ENCODE results near the gene ADCY10.
"Not testable (repeated sequence)": the region's sequence is repeated elsewhere in the genome, so short reads cannot be mapped to it uniquely, and the experiment has no call there.

ADCY10 gene

GRCh38 chr1:167863921-167864279 lies 50.0 kb downstream of the ADCY10 start:
- Histone ChIP-seq H3K9ac (ENCODE audit: low read depth, low read length) (no peak overlapping the region), H3K27ac (ENCODE audit: low read length) (no peak overlapping the region), H3K36me3 (ENCODE audit: insufficient read depth, low read depth, low read length) (no peaks in the 10 kb centered on the region), H3K27me3 (ENCODE audit: insufficient read depth, low read length) (no peaks in the 10 kb centered on the region), H3K9me3 (ENCODE audit: insufficient read depth, low read depth, low read length) (peaks cover 3% of the 10 kb centered on the region; the same call in 1 of the 2 replicates), H3K4me1 (ENCODE audit: insufficient read depth, low read length) (peaks cover 14% of the 10 kb centered on the region), H3K4me3 (ENCODE audit: low read length) (no peak overlapping the region)

DNA sequence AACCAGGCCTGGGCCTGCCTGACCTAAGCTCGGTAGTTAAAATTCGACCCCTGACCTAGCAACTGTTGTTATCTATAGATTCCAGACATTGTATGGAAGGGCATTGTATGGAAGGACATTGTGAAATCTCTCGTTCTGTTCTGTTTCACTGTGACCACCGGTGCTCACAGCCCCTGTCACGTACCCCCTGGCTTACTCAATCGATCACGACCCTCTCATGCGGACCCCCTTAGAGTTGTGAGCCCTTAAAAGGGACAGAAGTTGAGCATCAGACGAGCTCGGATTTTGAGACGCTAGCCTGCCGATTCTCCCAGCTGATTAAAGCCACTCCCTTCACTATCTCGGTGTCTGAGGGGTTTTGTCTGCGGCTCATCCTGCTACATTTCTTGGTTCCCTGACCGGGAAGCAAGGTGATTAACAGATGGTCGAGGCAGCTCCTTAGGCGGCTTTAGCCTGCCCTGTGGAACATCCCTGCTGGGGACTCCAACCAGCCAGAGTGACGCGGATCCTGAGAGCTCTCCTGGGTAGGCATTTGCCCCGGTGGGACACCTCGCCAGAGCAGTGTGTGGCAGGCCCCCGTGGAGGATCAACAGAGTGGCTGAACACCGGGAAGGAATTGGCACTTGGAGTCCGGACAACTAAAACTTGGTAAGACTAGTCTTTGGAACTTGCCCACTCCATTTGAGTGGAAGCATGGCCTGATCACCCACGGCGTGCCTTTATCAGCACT lies 50.6 kb downstream of the ADCY10 start:
- peaks cover 14% of the 10 kb centered on the region for H3K4me1 ChIP-seq (ENCODE audit: insufficient read depth, low read length)
- not testable (repeated sequence) for H3K27me3 ChIP-seq (ENCODE audit: insufficient read depth, low read length); H3K36me3 ChIP-seq (ENCODE audit: insufficient read depth, low read depth, low read length); H3K9me3 ChIP-seq (ENCODE audit: insufficient read depth, low read depth, low read length); H3K27ac ChIP-seq (ENCODE audit: low read length); H3K4me3 ChIP-seq (ENCODE audit: low read length); H3K9ac ChIP-seq (ENCODE audit: low read depth, low read length)

GRCh38 chr1:167862432-167863076 lies 51.4 kb downstream of the ADCY10 start:
- Histone ChIP-seq H3K4me3 (ENCODE audit: low read length) (peak overlapping the region; percentile 24; the same call in 1 of the 2 replicates), H3K4me1 (ENCODE audit: insufficient read depth, low read length) (peaks cover 14% of the 10 kb centered on the region), H3K9ac (ENCODE audit: low read depth, low read length) (no peak overlapping the region), H3K9me3 (ENCODE audit: insufficient read depth, low read depth, low read length) (peaks cover 3% of the 10 kb centered on the region; the same call in 1 of the 2 replicates), H3K27me3 (ENCODE audit: insufficient read depth, low read length) (no peaks in the 10 kb centered on the region), H3K27ac (ENCODE audit: low read length) (no peak overlapping the region), H3K36me3 (ENCODE audit: insufficient read depth, low read depth, low read length) (no peaks in the 10 kb centered on the region)

DNA sequence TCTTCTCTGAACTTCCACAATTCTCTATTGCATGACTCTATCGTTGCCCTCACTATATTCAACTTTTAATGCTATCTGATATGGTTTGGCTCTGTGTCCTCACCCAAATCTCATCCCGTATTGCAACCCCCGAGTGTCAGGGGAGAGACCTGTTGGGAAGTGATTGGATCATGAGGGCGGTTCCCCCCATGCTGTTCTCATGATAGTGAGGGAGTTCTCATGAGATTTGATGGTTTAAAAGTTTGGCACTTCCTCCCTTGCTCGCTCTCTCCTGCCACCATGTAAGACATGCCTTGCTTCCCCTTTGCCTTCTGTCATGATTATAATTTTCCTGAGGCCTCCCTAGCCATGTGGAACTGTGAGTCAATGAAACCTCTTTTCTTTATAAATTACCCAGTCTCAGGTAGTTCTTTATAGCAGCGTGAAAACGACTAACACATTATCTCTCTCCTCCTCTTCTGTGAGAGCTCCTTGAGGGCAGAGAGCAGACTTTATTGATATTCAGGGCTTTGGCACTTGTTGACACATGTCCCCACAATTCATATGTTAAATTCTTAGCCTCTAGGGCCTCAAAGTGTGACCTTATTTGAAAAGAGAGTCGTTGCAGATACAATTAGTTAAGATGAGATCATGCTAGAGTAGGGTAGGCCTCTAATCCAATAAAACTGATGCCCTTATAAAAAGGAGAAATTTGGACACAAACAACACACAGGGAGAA lies 52.1 kb downstream of the ADCY10 start:
- Histone ChIP-seq H3K4me1 (ENCODE audit: insufficient read depth, low read length) (peaks cover 19% of the 10 kb centered on the region), H3K9me3 (ENCODE audit: insufficient read depth, low read depth, low read length) (peaks cover 3% of the 10 kb centered on the region; the same call in 1 of the 2 replicates), H3K36me3 (ENCODE audit: insufficient read depth, low read depth, low read length) (no peaks in the 10 kb centered on the region), H3K9ac (ENCODE audit: low read depth, low read length) (no peak overlapping the region), H3K27me3 (ENCODE audit: insufficient read depth, low read length) (no peaks in the 10 kb centered on the region), H3K27ac (ENCODE audit: low read length) (no peak overlapping the region), H3K4me3 (ENCODE audit: low read length) (peak overlapping the region; percentile 24; the same call in 1 of the 2 replicates)

DNA sequence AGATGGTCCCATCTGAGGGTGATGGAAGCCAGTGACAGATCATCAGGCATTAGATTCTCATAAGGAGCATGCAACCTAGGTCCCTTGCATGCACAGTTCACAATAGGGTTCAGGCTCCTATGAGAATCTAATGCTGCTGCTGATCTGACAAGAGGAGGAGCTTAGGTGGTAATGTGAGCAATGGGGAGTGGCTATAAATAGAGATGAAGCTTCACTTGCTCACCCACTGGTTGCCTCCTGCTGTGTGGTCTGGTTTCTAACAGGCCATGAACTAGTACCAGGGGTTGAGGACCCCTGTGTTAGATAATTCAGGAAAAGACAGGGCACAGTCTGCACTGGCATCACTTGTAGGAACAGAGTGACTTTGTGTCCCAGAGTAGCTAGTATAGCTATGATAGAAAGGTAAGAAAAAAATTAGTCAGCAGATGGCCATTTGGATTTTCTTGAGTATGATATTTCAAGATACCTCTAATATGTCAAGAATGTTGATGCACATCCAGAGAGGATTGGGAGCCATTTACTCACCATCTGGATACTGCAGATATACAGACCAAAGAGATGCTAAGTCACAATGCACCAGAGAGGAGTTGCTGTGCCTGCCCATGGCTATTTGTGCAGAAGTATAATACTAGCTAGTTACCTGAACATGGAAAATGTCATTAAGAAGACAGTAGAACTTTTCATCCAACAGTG lies 53.6 kb downstream of the ADCY10 start:
- no peak overlapping the region for H3K27ac ChIP-seq (ENCODE audit: low read length)
- H3K36me3 ChIP-seq (ENCODE audit: insufficient read depth, low read depth, low read length): no peaks in the 10 kb centered on the region
- no peak overlapping the region for H3K4me3 ChIP-seq (ENCODE audit: low read length)
- H3K4me1 ChIP-seq (ENCODE audit: insufficient read depth, low read length): peaks cover 27% of the 10 kb centered on the region
- H3K27me3 ChIP-seq (ENCODE audit: insufficient read depth, low read length): no peaks in the 10 kb centered on the region
- H3K9ac ChIP-seq (ENCODE audit: low read depth, low read length): no peak overlapping the region
- H3K9me3 ChIP-seq (ENCODE audit: insufficient read depth, low read depth, low read length): peaks cover 3% of the 10 kb centered on the region; the same call in 1 of the 2 replicates

- Histone ChIP-seq H3K27me3 (ENCODE audit: insufficient read depth, low read length) (no peaks in the 10 kb centered on the region), H3K9me3 (ENCODE audit: insufficient read depth, low read depth, low read length) (peaks cover 3% of the 10 kb centered on the region; the same call in 1 of the 2 replicates), H3K27ac (ENCODE audit: low read length) (no peak overlapping the region), H3K9ac (ENCODE audit: low read depth, low read length) (no peak overlapping the region), H3K4me1 (ENCODE audit: insufficient read depth, low read length) (peaks cover 19% of the 10 kb centered on the region), H3K4me3 (ENCODE audit: low read length) (peak overlapping the region; percentile 23; the same call in 1 of the 2 replicates), H3K36me3 (ENCODE audit: insufficient read depth, low read depth, low read length) (no peaks in the 10 kb centered on the region)
Observed at GRCh38 chr1:167856711-167857418, 57.1 kb downstream of the ADCY10 start.

DNA sequence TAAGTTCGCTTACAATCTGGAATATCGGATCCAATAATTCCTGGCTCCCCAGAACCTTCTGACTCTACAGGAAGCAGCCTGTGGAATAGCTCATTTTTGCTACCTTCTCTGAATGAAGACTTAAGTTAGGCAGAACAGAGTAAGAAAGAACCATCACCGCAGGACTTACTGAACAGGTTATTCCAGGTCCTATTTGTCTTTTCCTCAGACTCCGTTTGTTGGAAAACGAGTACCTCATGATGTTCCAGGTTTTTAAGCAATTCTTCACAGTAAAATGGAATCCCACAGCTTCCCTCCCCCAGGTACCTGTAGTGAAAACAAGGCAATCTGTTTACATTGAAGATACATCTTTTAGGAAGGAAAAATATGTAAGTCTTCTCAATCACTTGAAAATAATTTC lies 59.8 kb downstream of the ADCY10 start:
- H3K36me3 ChIP-seq (ENCODE audit: insufficient read depth, low read depth, low read length): no peaks in the 10 kb centered on the region
- H3K4me3 ChIP-seq (ENCODE audit: low read length): no peak overlapping the region
- H3K9ac ChIP-seq (ENCODE audit: low read depth, low read length): no peak overlapping the region
- no peak overlapping the region for H3K27ac ChIP-seq (ENCODE audit: low read length)
- no peaks in the 10 kb centered on the region for H3K9me3 ChIP-seq (ENCODE audit: insufficient read depth, low read depth, low read length)
- H3K27me3 ChIP-seq (ENCODE audit: insufficient read depth, low read length): no peaks in the 10 kb centered on the region
- peaks cover 13% of the 10 kb centered on the region; the same call in 1 of the 2 replicates for H3K4me1 ChIP-seq (ENCODE audit: insufficient read depth, low read length)

DNA sequence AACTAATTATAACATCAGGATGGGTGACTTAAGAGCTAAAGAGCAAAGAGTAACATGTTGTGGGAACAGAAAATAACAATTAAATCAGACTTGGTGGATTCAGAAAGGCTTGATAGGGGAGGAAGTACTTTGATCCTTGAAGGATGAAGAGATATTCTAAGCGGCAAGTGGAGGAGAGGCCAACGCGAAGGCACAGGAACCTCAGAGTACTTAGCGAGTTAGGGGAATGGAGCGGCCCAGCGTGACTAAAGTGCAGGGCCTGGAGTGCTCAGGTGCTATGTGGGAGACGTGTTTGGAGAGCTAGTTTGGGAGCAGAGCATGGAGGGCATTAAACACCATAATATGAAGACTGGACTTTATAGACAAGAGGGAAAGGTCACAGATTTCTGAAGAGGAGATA lies 64.3 kb downstream of the ADCY10 start:
- Histone ChIP-seq H3K4me1 (ENCODE audit: insufficient read depth, low read length) (no peaks in the 10 kb centered on the region), H3K27ac (ENCODE audit: low read length) (no peak overlapping the region), H3K9me3 (ENCODE audit: insufficient read depth, low read depth, low read length) (no peaks in the 10 kb centered on the region), H3K9ac (ENCODE audit: low read depth, low read length) (no peak overlapping the region), H3K36me3 (ENCODE audit: insufficient read depth, low read depth, low read length) (no peaks in the 10 kb centered on the region), H3K27me3 (ENCODE audit: insufficient read depth, low read length) (no peaks in the 10 kb centered on the region), H3K4me3 (ENCODE audit: low read length) (no peak overlapping the region)

- Histone ChIP-seq H3K27me3 (ENCODE audit: insufficient read depth, low read length) (no peaks in the 10 kb centered on the region), H3K4me1 (ENCODE audit: insufficient read depth, low read length) (no peaks in the 10 kb centered on the region), H3K9me3 (ENCODE audit: insufficient read depth, low read depth, low read length) (no peaks in the 10 kb centered on the region), H3K9ac (ENCODE audit: low read depth, low read length) (no peak overlapping the region), H3K36me3 (ENCODE audit: insufficient read depth, low read depth, low read length) (no peaks in the 10 kb centered on the region), H3K27ac (ENCODE audit: low read length) (no peak overlapping the region), H3K4me3 (ENCODE audit: low read length) (no peak overlapping the region)
Observed at GRCh38 chr1:167842872-167843271, 71.1 kb downstream of the ADCY10 start.

DNA sequence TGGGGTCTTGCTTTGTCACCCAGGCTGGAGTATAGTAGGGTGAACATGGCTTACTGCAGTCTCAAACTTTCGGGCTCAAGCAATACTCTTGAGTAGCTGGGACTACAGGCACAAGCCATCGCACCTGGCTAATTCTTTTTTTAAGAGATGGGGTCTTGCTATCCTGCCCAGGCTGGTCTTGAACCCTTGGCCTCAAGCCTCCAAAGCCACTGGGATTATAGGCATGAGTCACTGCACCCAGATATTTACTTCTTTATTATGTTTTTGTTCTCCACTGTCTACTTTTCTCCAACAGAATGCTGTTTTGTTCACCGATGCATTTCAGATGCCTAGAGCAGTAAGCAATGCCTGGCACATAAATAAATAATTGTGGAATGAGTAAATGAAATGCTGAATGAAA lies 72.4 kb downstream of the ADCY10 start:
- Histone ChIP-seq H3K27ac (ENCODE audit: low read length) (no peak overlapping the region), H3K9ac (ENCODE audit: low read depth, low read length) (no peak overlapping the region)

GRCh38 chr1:167839009-167839408 lies 74.9 kb downstream of the ADCY10 start:
- Histone ChIP-seq H3K9me3 (ENCODE audit: insufficient read depth, low read depth, low read length) (no peaks in the 10 kb centered on the region), H3K4me1 (ENCODE audit: insufficient read depth, low read length) (no peaks in the 10 kb centered on the region), H3K27me3 (ENCODE audit: insufficient read depth, low read length) (no peaks in the 10 kb centered on the region), H3K9ac (ENCODE audit: low read depth, low read length) (no peak overlapping the region), H3K27ac (ENCODE audit: low read length) (no peak overlapping the region), H3K36me3 (ENCODE audit: insufficient read depth, low read depth, low read length) (no peaks in the 10 kb centered on the region), H3K4me3 (ENCODE audit: low read length) (no peak overlapping the region)

More for the DNA sequence above, 72.4 kb downstream of the ADCY10 start:
- no peaks in the 10 kb centered on the region for H3K36me3 ChIP-seq (ENCODE audit: insufficient read depth, low read depth, low read length)
- H3K4me3 ChIP-seq (ENCODE audit: low read length): no peak overlapping the region
- H3K4me1 ChIP-seq (ENCODE audit: insufficient read depth, low read length): no peaks in the 10 kb centered on the region
- no peaks in the 10 kb centered on the region for H3K27me3 ChIP-seq (ENCODE audit: insufficient read depth, low read length)
- H3K9me3 ChIP-seq (ENCODE audit: insufficient read depth, low read depth, low read length): no peaks in the 10 kb centered on the region
